ENCODE results near the gene PEDS1.

DNA sequence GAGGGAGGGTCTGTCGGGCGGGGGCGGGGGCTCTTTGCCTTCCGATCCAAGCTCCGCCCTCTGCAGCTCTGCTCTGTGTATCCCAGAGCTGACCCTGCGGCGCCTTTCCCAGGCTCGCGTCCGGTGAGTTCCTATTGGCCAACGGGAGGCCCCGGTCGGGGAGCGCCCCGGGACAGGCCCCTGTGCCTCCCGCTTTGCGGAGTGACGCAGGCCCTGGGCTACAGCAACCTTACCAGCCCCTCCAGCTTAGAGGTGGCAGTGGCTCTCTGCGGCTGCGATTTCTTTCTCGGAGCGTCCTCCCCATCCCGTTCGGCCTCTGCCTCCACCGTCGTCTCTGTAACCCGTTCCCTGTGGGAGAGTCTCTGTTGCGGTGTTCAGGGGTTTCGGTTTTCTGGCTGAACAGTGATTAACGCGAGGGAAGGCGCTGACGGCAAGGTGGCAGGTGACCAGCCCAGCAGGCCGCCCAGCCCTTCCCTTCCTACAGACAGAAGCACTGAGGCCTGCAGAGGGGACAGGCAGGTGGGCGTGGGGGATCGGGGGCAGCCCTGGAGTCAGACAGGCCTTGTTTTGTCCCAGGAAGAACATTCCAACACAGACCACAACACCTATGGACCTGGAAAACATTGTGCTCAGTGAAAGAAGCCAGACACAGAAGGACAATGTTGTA is 19.0 kb upstream of the PEDS1 start:
- TF ChIP-seq, protein P1, sequence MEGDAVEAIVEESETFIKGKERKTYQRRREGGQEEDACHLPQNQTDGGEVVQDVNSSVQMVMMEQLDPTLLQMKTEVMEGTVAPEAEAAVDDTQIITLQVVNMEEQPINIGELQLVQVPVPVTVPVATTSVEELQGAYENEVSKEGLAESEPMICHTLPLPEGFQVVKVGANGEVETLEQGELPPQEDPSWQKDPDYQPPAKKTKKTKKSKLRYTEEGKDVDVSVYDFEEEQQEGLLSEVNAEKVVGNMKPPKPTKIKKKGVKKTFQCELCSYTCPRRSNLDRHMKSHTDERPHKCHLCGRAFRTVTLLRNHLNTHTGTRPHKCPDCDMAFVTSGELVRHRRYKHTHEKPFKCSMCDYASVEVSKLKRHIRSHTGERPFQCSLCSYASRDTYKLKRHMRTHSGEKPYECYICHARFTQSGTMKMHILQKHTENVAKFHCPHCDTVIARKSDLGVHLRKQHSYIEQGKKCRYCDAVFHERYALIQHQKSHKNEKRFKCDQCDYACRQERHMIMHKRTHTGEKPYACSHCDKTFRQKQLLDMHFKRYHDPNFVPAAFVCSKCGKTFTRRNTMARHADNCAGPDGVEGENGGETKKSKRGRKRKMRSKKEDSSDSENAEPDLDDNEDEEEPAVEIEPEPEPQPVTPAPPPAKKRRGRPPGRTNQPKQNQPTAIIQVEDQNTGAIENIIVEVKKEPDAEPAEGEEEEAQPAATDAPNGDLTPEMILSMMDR (IDR thresholded peaks at IDR 0.05; ENCODE audit: insufficient read depth, low read depth, low read length): no peak
- TF ChIP-seq EZH2 (IDR thresholded peaks at IDR 0.05; ENCODE audit: insufficient read depth, low read length): no peak
